HAP-1 (cell line): ENCODE results near the gene TAAR9.
A peak's percentile ranks its signal among the peaks of the same experiment; 100 is the strongest.

Experiments used
- DNase-seq, 2 experiments: peaks; one replicate each; pipeline ENCODE4 v3.0.0-alpha.2; 2016 to 2020; ENCODE audit warnings: low spot score in 2 of 2
- H3K27me3 ChIP-seq: fragments of 250-450 bp; sonication (Bioruptor Pico); 2 replicates; pipeline ENCODE4 v1.5.1; 2020; ENCODE audit warnings: low read depth, mild to moderate bottlenecking, moderate library complexity
- H3K36me3 ChIP-seq: fragments of 250-450 bp; sonication (Bioruptor Pico); replicated peaks from 2 replicates; pipeline ENCODE4 v1.5.1; 2020; ENCODE audit warnings: mild to moderate bottlenecking
- H3K4me1 ChIP-seq: fragments of 250-450 bp; sonication (Bioruptor Pico); 2 replicates; pipeline ENCODE4 v1.5.1; 2020; ENCODE audit warnings: mild to moderate bottlenecking
- H3K4me3 ChIP-seq: fragments of 250-450 bp; sonication (Bioruptor Pico); 2 replicates; pipeline ENCODE4 v1.5.1; 2020; ENCODE audit warnings: mild to moderate bottlenecking, moderate library complexity
- H3K9me3 ChIP-seq: fragments of 250-450 bp; sonication (Bioruptor Pico); 2 replicates; pipeline ENCODE4 v1.5.1; 2020; ENCODE audit warnings: mild to moderate bottlenecking, moderate library complexity
- in situ Hi-C: fragments of 300-500 bp; cut with MboI; formaldehyde crosslinking; loops from 3 replicates; pipeline ENCODE4 v1.14.3; 2020; ENCODE audit warnings: low sequenced_read_pairs, inconsistent platforms, mixed read lengths

TAAR9 gene

DNA sequence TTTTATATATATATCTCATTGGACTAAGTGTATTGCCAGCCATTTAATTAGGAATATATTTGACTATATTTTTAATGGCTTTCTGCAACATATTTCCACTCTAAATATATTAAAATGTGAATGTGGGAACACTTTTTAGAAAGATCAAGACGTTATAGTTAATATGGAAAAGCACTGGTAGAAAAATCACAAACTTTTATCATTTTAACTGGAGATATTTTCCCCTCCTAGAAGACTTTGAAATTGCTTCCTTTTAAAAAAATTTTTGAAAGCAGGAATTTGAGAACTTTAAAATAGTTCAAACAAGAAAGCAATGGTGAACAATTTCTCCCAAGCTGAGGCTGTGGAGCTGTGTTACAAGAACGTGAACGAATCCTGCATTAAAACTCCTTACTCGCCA is at the start of gene TAAR9:
Gene TAAR9, plus strand, starts transcription at position 301 of the 400 bp plus-strand sequence. Its CDS starts 13 bp downstream, at position 314.
- in situ Hi-C loops = loop anchor here (10.0 kb wide), 1 partner anchor 227 kb away; no protein-coding TSS in a partner anchor
- Histone ChIP-seq H3K36me3 (no peaks in the 10 kb centered on the region), H3K4me1 (no peaks in the 10 kb centered on the region), H3K4me3 (no peak within 1 kb of the TSS), H3K27me3 (peaks cover 18% of the 10 kb centered on the region), H3K9me3 (no peaks in the 10 kb centered on the region)
- no peak for DNase-seq

DNA sequence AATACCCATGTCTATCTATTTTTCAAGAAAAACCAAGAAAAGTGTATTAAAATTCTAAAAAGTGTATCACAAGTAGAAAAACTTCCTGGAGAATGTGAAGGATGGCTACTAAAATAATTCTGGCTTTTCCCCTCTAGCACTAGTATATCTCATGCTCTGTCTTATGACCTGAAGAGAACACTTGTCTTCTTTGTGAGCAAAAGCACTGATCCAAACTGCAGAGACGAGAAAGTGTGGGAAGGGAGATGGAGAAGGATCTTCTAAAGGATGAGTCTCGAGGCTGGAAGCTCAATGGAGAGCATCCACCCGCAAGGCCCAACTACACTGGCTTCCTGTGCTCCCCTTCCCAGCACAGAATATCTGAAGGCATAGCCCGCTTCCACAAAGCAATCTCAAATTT is 48.7 kb upstream of the TAAR9 start:
- Histone ChIP-seq H3K4me1 (peaks cover 3% of the 10 kb centered on the region; the same call in 1 of the 2 replicates), H3K36me3 (peaks cover 4% of the 10 kb centered on the region), H3K27me3 (no peaks in the 10 kb centered on the region), H3K4me3 (no peak overlapping the region), H3K9me3 (no peaks in the 10 kb centered on the region)
- in situ Hi-C loops = loop anchor here (10.0 kb wide), 1 partner anchor 215 kb away; no protein-coding TSS in a partner anchor
- DNase-seq = no peak

DNA sequence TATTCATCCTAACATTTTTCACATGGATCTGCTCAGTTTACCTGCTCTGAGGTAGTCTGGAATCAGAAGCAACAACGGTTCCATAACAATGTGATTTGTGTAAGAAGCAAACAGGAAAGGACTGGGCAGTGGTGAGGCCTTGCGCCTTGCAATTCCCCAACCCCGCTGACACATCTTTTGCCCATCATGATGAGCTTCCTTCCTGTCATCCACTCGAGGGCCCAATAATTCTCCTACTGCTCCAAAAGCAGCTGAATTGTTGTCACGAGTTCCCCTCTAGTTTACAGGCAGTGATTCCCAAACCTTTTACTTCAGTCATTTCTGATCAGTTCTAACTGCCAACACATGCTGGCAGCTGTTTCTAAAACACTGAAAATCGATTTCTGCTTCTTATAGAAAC is 48.1 kb upstream of the TAAR9 start:
- in situ Hi-C loops = no loop called here
- H3K9me3 ChIP-seq = no peaks in the 10 kb centered on the region
- peaks cover 3% of the 10 kb centered on the region; the same call in 1 of the 2 replicates for H3K4me1 ChIP-seq
- peaks cover 4% of the 10 kb centered on the region for H3K36me3 ChIP-seq
- H3K4me3 ChIP-seq = no peak overlapping the region
- no peaks in the 10 kb centered on the region for H3K27me3 ChIP-seq
- no peak for DNase-seq

GRCh38 chr6:132490478-132491204 is 47.4 kb upstream of the TAAR9 start:
- Histone ChIP-seq H3K4me1 (peaks cover 3% of the 10 kb centered on the region; the same call in 1 of the 2 replicates), H3K36me3 (peaks cover 4% of the 10 kb centered on the region), H3K9me3 (no peaks in the 10 kb centered on the region), H3K27me3 (no peaks in the 10 kb centered on the region), H3K4me3 (no peak overlapping the region)
- in situ Hi-C loops = no loop called here
- DNase-seq = no peak

GRCh38 chr6:132491303-132491702 is 46.8 kb upstream of the TAAR9 start:
- peak in 1 of 2 experiments; percentile 12 for DNase-seq
- in situ Hi-C loops = no loop called here
- Histone ChIP-seq H3K27me3 (no peaks in the 10 kb centered on the region), H3K36me3 (peaks cover 4% of the 10 kb centered on the region), H3K4me1 (peaks cover 3% of the 10 kb centered on the region; the same call in 1 of the 2 replicates), H3K4me3 (no peak overlapping the region), H3K9me3 (no peaks in the 10 kb centered on the region)

DNA sequence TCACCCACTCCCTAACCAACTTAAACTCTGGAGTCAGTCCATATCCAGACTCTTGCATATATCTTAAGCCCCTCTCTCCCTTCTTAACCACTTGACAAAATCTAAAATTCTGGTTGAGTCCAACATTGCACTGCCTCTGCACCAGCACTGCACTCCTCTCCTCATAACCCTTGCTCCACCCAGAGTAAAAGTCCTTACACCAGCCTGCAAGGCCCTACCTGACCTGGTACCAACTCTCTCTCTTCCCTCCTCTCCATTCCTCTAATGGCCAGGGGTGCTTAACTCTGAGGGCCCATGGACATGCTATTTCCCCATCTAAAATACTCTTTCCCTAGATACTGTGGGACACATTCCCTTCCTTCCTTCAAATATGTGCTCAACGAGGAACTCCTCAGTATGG is 46.2 kb upstream of the TAAR9 start:
- peaks cover 4% of the 10 kb centered on the region for H3K36me3 ChIP-seq
- in situ Hi-C loops = no loop called here
- no peak overlapping the region for H3K4me3 ChIP-seq
- no peaks in the 10 kb centered on the region for H3K9me3 ChIP-seq
- peaks cover 3% of the 10 kb centered on the region; the same call in 1 of the 2 replicates for H3K4me1 ChIP-seq
- DNase-seq = no peak
- H3K27me3 ChIP-seq = no peaks in the 10 kb centered on the region

- Histone ChIP-seq H3K4me1 (peaks cover 3% of the 10 kb centered on the region; the same call in 1 of the 2 replicates), H3K4me3 (no peak overlapping the region), H3K9me3 (no peaks in the 10 kb centered on the region), H3K27me3 (no peaks in the 10 kb centered on the region), H3K36me3 (peaks cover 4% of the 10 kb centered on the region)
- DNase-seq = no peak
- in situ Hi-C loops = no loop called here
Observed at GRCh38 chr6:132494954-132495353, 43.1 kb upstream of the TAAR9 start.

DNA sequence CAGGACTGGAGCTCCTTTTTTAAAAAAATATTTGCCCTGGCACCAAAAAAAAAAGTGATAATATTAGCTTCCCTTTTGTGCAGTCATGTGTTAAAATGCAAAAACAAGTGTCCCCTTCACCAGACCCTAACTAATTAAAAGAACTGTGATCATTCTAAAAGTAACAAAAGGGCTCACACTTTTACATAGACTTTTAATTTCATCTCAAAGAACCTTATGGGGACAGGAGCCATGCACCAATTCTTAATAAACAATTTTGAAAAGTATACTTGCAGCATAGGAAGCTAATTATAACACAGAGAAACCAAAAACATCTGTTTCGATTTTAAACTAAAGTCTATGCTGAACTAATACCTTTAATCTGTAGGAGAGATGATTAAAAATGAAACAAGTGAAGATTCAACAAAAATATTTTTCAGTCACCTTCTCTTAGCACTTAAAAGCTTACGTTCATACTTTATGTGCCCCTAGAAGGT is 42.4 kb upstream of the TAAR9 start:
- no peak for DNase-seq
- Histone ChIP-seq H3K4me3 (no peak overlapping the region), H3K36me3 (peaks cover 4% of the 10 kb centered on the region), H3K9me3 (no peaks in the 10 kb centered on the region), H3K4me1 (peaks cover 3% of the 10 kb centered on the region; the same call in 1 of the 2 replicates), H3K27me3 (no peaks in the 10 kb centered on the region)
- in situ Hi-C loops = no loop called here

GRCh38 chr6:132496519-132497180 is 41.4 kb upstream of the TAAR9 start:
- H3K4me1 ChIP-seq = peaks cover under 1% of the 10 kb centered on the region; the same call in 1 of the 2 replicates
- in situ Hi-C loops = no loop called here
- H3K27me3 ChIP-seq = no peaks in the 10 kb centered on the region
- peaks cover 8% of the 10 kb centered on the region for H3K36me3 ChIP-seq
- H3K9me3 ChIP-seq = no peaks in the 10 kb centered on the region
- no peak for DNase-seq
- no peak overlapping the region for H3K4me3 ChIP-seq

DNA sequence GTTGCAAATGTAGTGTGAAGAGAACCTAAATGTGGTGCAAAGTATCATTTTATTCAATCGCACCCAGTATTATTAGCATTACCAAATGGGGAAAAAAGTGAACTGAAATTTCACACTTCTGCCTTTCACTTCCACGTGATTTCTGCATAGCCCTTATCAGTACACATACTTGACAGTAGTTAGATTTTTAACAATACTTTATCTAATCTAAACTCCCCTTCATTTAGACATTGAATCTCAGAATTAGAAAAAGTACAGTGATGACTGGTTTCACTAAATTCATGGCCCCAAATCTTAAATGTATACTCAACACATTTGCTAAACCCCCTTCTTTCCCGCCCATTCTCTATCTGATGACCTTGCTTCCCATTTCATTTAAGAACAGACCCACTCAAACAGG is 39.4 kb upstream of the TAAR9 start:
- DNase-seq = no peak
- no peak overlapping the region for H3K4me3 ChIP-seq
- H3K9me3 ChIP-seq = no peaks in the 10 kb centered on the region
- in situ Hi-C loops = no loop called here
- no peaks in the 10 kb centered on the region for H3K27me3 ChIP-seq
- peaks cover 11% of the 10 kb centered on the region for H3K36me3 ChIP-seq
- H3K4me1 ChIP-seq = no peaks in the 10 kb centered on the region

DNA sequence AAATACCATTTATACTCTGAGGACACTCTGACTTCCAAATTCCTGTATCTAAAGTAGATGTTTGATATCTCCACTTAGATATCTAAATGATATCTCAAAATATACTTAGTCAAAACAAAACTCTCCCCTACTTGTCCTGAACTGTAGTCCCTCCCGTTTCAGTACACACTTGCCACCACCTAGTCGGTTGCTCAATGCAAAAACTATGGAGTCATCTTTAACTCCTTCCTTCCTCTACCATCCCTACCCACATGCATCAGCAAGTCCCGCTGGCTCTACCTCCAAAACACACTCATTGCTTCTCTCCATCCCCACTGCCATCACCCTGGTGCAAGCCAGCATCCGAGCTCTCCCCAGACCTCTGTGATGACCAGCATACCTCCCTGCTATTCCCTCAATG is 38.3 kb upstream of the TAAR9 start:
- Histone ChIP-seq H3K9me3 (no peaks in the 10 kb centered on the region), H3K4me1 (no peaks in the 10 kb centered on the region), H3K4me3 (no peak overlapping the region), H3K36me3 (peaks cover 8% of the 10 kb centered on the region; the same call in 1 of the 2 replicates), H3K27me3 (no peaks in the 10 kb centered on the region)
- no peak for DNase-seq
- in situ Hi-C loops = no loop called here

- H3K4me3 ChIP-seq = no peak overlapping the region
- peaks cover 4% of the 10 kb centered on the region; the same call in 1 of the 2 replicates for H3K4me1 ChIP-seq
- H3K27me3 ChIP-seq = no peaks in the 10 kb centered on the region
- in situ Hi-C loops = no loop called here
- no peak for DNase-seq
- peaks cover 8% of the 10 kb centered on the region; the same call in 1 of the 2 replicates for H3K36me3 ChIP-seq
- no peaks in the 10 kb centered on the region for H3K9me3 ChIP-seq
Observed at GRCh38 chr6:132504757-132505156, 33.3 kb upstream of the TAAR9 start.

DNA sequence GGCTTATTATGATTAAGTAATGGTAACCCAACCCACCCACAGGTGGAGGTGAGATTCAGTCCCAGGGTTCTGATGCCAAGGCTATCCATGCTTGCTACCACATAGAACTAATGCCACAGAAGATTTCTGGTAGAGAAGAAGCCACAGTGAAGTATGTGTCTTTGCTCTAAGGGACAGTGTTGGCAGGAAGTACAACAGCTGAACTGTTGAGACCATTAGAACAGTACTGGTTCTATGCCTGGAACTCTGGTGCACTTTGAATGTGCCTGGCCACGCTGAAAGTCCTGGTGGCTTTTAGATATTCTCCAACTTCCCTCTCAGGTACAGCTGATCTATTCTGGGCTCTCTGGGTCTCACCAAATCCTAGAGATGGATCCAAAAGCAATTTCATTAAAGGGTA is 32.9 kb upstream of the TAAR9 start:
- no peaks in the 10 kb centered on the region for H3K27me3 ChIP-seq
- peaks cover 8% of the 10 kb centered on the region; the same call in 1 of the 2 replicates for H3K36me3 ChIP-seq
- peaks cover 6% of the 10 kb centered on the region for H3K4me1 ChIP-seq
- no peak overlapping the region for H3K4me3 ChIP-seq
- in situ Hi-C loops = no loop called here
- no peak for DNase-seq
- H3K9me3 ChIP-seq = no peaks in the 10 kb centered on the region

GRCh38 chr6:132506461-132506860 is 31.6 kb upstream of the TAAR9 start:
- H3K36me3 ChIP-seq = peaks cover 4% of the 10 kb centered on the region; the same call in 1 of the 2 replicates
- in situ Hi-C loops = no loop called here
- H3K27me3 ChIP-seq = no peaks in the 10 kb centered on the region

More at GRCh38 chr6:132506461-132506860, 31.6 kb upstream of the TAAR9 start:
- Histone ChIP-seq H3K9me3 (no peaks in the 10 kb centered on the region), H3K4me1 (peaks cover 19% of the 10 kb centered on the region), H3K4me3 (no peak overlapping the region)
- no peak for DNase-seq
